Measurements from ENCODE around the gene PCDHGB4.
"Not testable (repeated sequence)": the region's sequence is repeated elsewhere in the genome, so short reads cannot be mapped to it uniquely, and the experiment has no call there.

Gene PCDHGB4

GRCh38 chr5:141366016-141366896, 21.2 kb upstream of the PCDHGB4 start:
- DNase-seq (ENCODE audit: low read depth), result no peak

GRCh38 chr5:141369994-141370848, 17.3 kb upstream of the PCDHGB4 start, which contains the start of gene PCDHGB3:
TSS of gene PCDHGB3 (plus strand) at chr5:141370242. CDS start at chr5:141370395, 153 bp downstream.
- DNase-seq (ENCODE audit: low read depth), result peak; percentile 52

- no peak for DNase-seq (ENCODE audit: low read depth)
Observed at GRCh38 chr5:141371572-141372475, 15.7 kb upstream of the PCDHGB4 start.

- no peak for DNase-seq (ENCODE audit: low read depth)
Observed at GRCh38 chr5:141373673-141374317, 13.7 kb upstream of the PCDHGB4 start, which contains the start of gene PCDHGA6. TSS of gene PCDHGA6 (plus strand) at chr5:141373891. CDS start at chr5:141374084, 193 bp downstream.

- no peak for DNase-seq (ENCODE audit: low read depth)
Observed at GRCh38 chr5:141374627-141375026, 12.9 kb upstream of the PCDHGB4 start.

GRCh38 chr5:141375444-141376155, 11.9 kb upstream of the PCDHGB4 start:
- DNase-seq (ENCODE audit: low read depth), result not testable (repeated sequence)

GRCh38 chr5:141382469-141383294, 4.8 kb upstream of the PCDHGB4 start, which contains the start of gene PCDHGA7:
TSS of gene PCDHGA7 (plus strand) at chr5:141382742. CDS start at chr5:141382900, 158 bp downstream.
- peak; percentile 17 for DNase-seq (ENCODE audit: low read depth)

GRCh38 chr5:141383345-141383744, 4.2 kb upstream of the PCDHGB4 start:
- no peak for DNase-seq (ENCODE audit: low read depth)

- no peak for DNase-seq (ENCODE audit: low read depth)
Observed at GRCh38 chr5:141384471-141385267, 2.8 kb upstream of the PCDHGB4 start.

GRCh38 chr5:141388661-141389060, 1.2 kb downstream of the PCDHGB4 start:
- DNase-seq (ENCODE audit: low read depth), result no peak

- DNase-seq (ENCODE audit: low read depth), result no peak
Observed at GRCh38 chr5:141389153-141390042, 1.9 kb downstream of the PCDHGB4 start.

GRCh38 chr5:141392429-141393198, 5.1 kb downstream of the PCDHGB4 start, which contains the start of gene PCDHGA8:
TSS of gene PCDHGA8 (plus strand) at chr5:141392633. CDS start at chr5:141392814, 181 bp downstream.
- no peak for DNase-seq (ENCODE audit: low read depth)

- DNase-seq (ENCODE audit: low read depth), result no peak
Observed at GRCh38 chr5:141393267-141393666, 5.8 kb downstream of the PCDHGB4 start.

GRCh38 chr5:141394401-141395187, 7.1 kb downstream of the PCDHGB4 start:
- not testable (repeated sequence) for DNase-seq (ENCODE audit: low read depth)

GRCh38 chr5:141397756-141398551, 10.5 kb downstream of the PCDHGB4 start, which contains the start of gene PCDHGB5:
TSS of gene PCDHGB5 (plus strand) at chr5:141397947. CDS start at chr5:141398128, 181 bp downstream.
- peak; percentile 53 for DNase-seq (ENCODE audit: low read depth)
